ENCODE data around the gene KCTD15. TPM values are rescaled to one million over a fixed set of nuclear protein-coding genes. Genes with fewer than 3 reads are reported as not detected.

KCTD15 gene
- total and polyA plus RNA-seq, 10 donors: 7.6 to 31.8 (median 19.2) TPM

GRCh38 chr19:33772858-33773180, 23.9 kb upstream of the KCTD15 start:
- WGBS, 5 donors: 93 to 95% (median 95%) methylated on average over 14 to 23 of the region's 23 CpGs
- H3K27ac ChIP-seq: no peak overlapping the region
- peaks cover 0 to 13% (median 2%) of the 10 kb centered on the region in 6 donors for H3K4me1 ChIP-seq
- TF ChIP-seq POLR2AphosphoS5 (IDR thresholded peaks at IDR 0.05) (no peak), CTCF (IDR thresholded peaks at IDR 0.05 in 8 of 11, conservative IDR thresholded peaks at IDR 0.05 in 3 of 11) (no peak), POLR2A (IDR thresholded peaks at IDR 0.05) (no peak)
- H3K36me3 ChIP-seq: no peaks in the 10 kb centered on the region
- intact Hi-C loops (cut with DNase I; ENCODE audit: low total_unique reads): loop anchor here (5.0 kb wide), 1 partner anchor 341 kb away; no protein-coding TSS in a partner anchor
- H3K27me3 ChIP-seq (replicated peaks in 1 of 7): peaks cover 0 to 41% (median 0%) of the 10 kb centered on the region in 7 donors
- DNase-seq: no peak
- H3K4me3 ChIP-seq: no peak overlapping the region
- H3K9me3 ChIP-seq: no peaks in the 10 kb centered on the region

- H3K27me3 ChIP-seq (replicated peaks in 1 of 7): peaks cover 0 to 46% (median 0%) of the 10 kb centered on the region in 7 donors
- no peaks in the 10 kb centered on the region for H3K36me3 ChIP-seq
- intact Hi-C loops (cut with DNase I; ENCODE audit: low total_unique reads): loop anchor here (5.0 kb wide), 1 partner anchor 342 kb away; no protein-coding TSS in a partner anchor
- TF ChIP-seq CTCF (IDR thresholded peaks at IDR 0.05 in 8 of 11, conservative IDR thresholded peaks at IDR 0.05 in 3 of 11) (no peak), POLR2AphosphoS5 (IDR thresholded peaks at IDR 0.05) (peak in 1 of 3 donors; percentile 11)
- WGBS, 5 donors: 42 to 67% (median 51%) methylated on average over 2 to 6 of the region's 6 CpGs
- H3K9me3 ChIP-seq: no peaks in the 10 kb centered on the region
- no peak overlapping the region for H3K4me3 ChIP-seq
- H3K27ac ChIP-seq: no peak overlapping the region
- DNase-seq: no peak
- peaks cover 0 to 24% (median 10%) of the 10 kb centered on the region in 6 donors for H3K4me1 ChIP-seq
These were observed 22.7 kb upstream of the KCTD15 start for GRCh38 chr19:33773704-33774624.

- Histone ChIP-seq H3K27ac (no peak overlapping the region), H3K9me3 (no peaks in the 10 kb centered on the region), H3K4me1 (peaks cover 0 to 32% (median 13%) of the 10 kb centered on the region in 6 donors), H3K36me3 (no peaks in the 10 kb centered on the region), H3K4me3 (no peak overlapping the region), H3K27me3 (replicated peaks in 1 of 7) (peaks cover 0 to 53% (median 0%) of the 10 kb centered on the region in 7 donors)
- no peak for TF ChIP-seq CTCF (IDR thresholded peaks at IDR 0.05 in 8 of 11, conservative IDR thresholded peaks at IDR 0.05 in 3 of 11)
- TF ChIP-seq POLR2AphosphoS5 (IDR thresholded peaks at IDR 0.05): no peak
- 56 to 80% (median 73%) methylated on average over 1 to 6 of the region's 6 CpGs for WGBS, 5 donors
- no peak for DNase-seq
- intact Hi-C loops (cut with DNase I; ENCODE audit: low total_unique reads): loop anchor here (5.0 kb wide), 2 partner anchors 323 to 342 kb away; no protein-coding TSS in a partner anchor
These were observed 21.9 kb upstream of the KCTD15 start for GRCh38 chr19:33774751-33775150.
